Panc1 (cell line): ENCODE measurements around the gene NOTCH1. TPM values are rescaled to one million over a fixed set of nuclear protein-coding genes. Genes with fewer than 3 reads are reported as not detected.

Experiments used
- ATAC-seq: fragments of 200-7000 bp; cut with Tn5 transposase; 2 replicates; pipeline ENCODE4 v1.9.1; 2020; ENCODE audit warnings: mild to moderate bottlenecking, moderate library complexity
- BruUV-seq: library from RNA; stranded (reverse); fragments of 400-500 nt; replicated peaks from 2 replicates; lab custom pipeline; 2021; lab: Mats Ljungman, UMichigan
- CTCF ChIA-PET: fragments of 300-600 bp; sonication (Branson Sonifier 250); formaldehyde crosslinking; loops from one replicate; lab custom pipeline; 2022; ENCODE audit warnings: antibody characterized with exemption; lab: Charles Lee
- POLR2A ChIA-PET: fragments of 300-600 bp; sonication (Branson Sonifier 250); formaldehyde crosslinking; loops from one replicate; lab custom pipeline; 2022; ENCODE audit warnings: antibody characterized with exemption; lab: Charles Lee
- DNase-seq: peaks from one replicate; pipeline ENCODE4 v3.0.0-alpha.2; 2010; ENCODE audit warnings: low read depth, low spot score
- H3K27ac ChIP-seq: 2 replicates; pipeline ENCODE4 v1.5.1; 2011; ENCODE audit warnings: mild to moderate bottlenecking, low read length, inconsistent platforms
- H3K27me3 ChIP-seq: fragments of 200-500 bp; sonication (Bioruptor generic); 2 replicates; pipeline ENCODE4 v1.6.0; 2014; ENCODE audit warnings: low read length, inconsistent platforms; ENCODE audit not compliant: control insufficient read depth, insufficient read depth
- H3K36me3 ChIP-seq: fragments of 200-500 bp; sonication (Bioruptor generic); 2 replicates; pipeline ENCODE4 v1.5.1; 2014; ENCODE audit warnings: inconsistent platforms, mild to moderate bottlenecking, low read length, moderate library complexity; ENCODE audit not compliant: control insufficient read depth, insufficient read depth
- H3K4me1 ChIP-seq: 2 replicates; pipeline ENCODE4 v1.5.1; 2011; ENCODE audit warnings: inconsistent platforms, mild to moderate bottlenecking, low read length, moderate library complexity; ENCODE audit not compliant: control insufficient read depth, insufficient read depth
- H3K4me3 ChIP-seq, 2 experiments: 2 replicates each; pipeline ENCODE4 v1.5.1; 2011 to 2012; ENCODE audit warnings: low read depth in 2 of 2, low read length in 2 of 2, mild to moderate bottlenecking in 2 of 2, inconsistent platforms in 1 of 2, moderate library complexity in 1 of 2
- H3K9me3 ChIP-seq: fragments of 200-500 bp; sonication (Bioruptor generic); 2 replicates; pipeline ENCODE4 v1.5.1; 2014; ENCODE audit warnings: low read depth, mild to moderate bottlenecking, inconsistent platforms, low read length, moderate library complexity; ENCODE audit not compliant: control insufficient read depth, insufficient read depth
- POLR2AphosphoS5 ChIP-seq: IDR thresholded peaks from 2 replicates; pipeline ENCODE4 v1.6.1; 2012; ENCODE audit warnings: mild to moderate bottlenecking, low read depth, low read length, moderate library complexity
- SIN3A ChIP-seq: IDR thresholded peaks from 2 replicates; pipeline ENCODE4 v1.6.1; 2012; ENCODE audit warnings: low read depth, mild to moderate bottlenecking, low read length, moderate library complexity, borderline replicate concordance; ENCODE audit not compliant: insufficient read depth
- TCF7L2 ChIP-seq: IDR thresholded peaks from 2 replicates; pipeline ENCODE4 v1.6.1; 2011; ENCODE audit warnings: mild to moderate bottlenecking, low read depth, low read length, inconsistent platforms
- in situ Hi-C: cut with HindIII; loops from 2 replicates; pipeline ENCODE4 v1.10.0; 2016; ENCODE audit warnings: low sequenced_read_pairs, low pct_unique_long_range_greater_than_20kb
- intact Hi-C: fragments of 100-400 bp; cut with micrococcal nuclease; formaldehyde crosslinking; loops from one replicate; pipeline ENCODE4 v1.10.0; 2022; ENCODE audit not compliant: unreplicated experiment
- total RNA-seq: library from RNA; stranded (reverse); gene quantifications from one replicate; pipeline ENCODE4 v1.2.1, GENCODE V29; 2021; ENCODE audit not compliant: unreplicated experiment
- TF ChIP-seq, protein P1 (sequence below): fragments of 450-650 bp; IDR thresholded peaks from 2 replicates; pipeline ENCODE4 v1.5.1; 2017; ENCODE audit warnings: mild to moderate bottlenecking
- TF ChIP-seq, protein P2 (sequence below), 2 experiments: IDR thresholded peaks; 2 replicates each; pipeline ENCODE4 v1.6.1; 2011 to 2012; ENCODE audit warnings: low read depth in 2 of 2, control low read depth in 1 of 2, low read length in 1 of 2, mild to moderate bottlenecking in 1 of 2, moderate library complexity in 1 of 2; ENCODE audit not compliant: insufficient read depth in 1 of 2

NOTCH1 gene
- total RNA-seq, 1 experiment from 2014 or later: 13.4 TPM

DNA sequence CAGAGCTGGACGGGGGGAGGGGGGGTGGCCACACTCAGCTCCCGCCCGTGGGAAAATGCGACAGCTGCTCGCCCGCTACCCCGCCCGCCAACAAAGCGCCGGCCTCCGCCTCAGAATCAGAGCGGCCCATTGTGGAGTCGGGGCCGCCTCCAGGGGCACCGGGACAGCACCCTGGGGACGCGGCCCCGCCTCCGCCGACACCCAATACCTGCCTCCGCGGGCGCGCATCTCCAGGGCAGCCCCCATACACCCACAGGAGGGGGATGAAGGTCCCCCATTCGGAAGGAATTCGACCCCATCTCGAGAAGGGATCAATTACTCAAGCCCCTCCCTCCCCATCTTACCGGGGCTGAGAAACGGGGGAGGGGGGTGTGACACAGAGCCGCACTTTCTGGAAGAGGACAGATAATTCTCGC lies 1.3 kb downstream of the NOTCH1 start:
- ATAC-seq (peak; percentile 23; the same call in 1 of the 2 replicates), DNase-seq (no peak)
- ChIA-PET CTCF (interaction anchor here (0.6 kb wide), 1 partner anchor 968 kb away, joined by 4 read pairs; no protein-coding TSS in a partner anchor), POLR2A (no interaction called here)
- in situ Hi-C loops (loop anchor here (10.0 kb wide), 1 partner anchor 60 kb away; the partner anchor contains the start of gene SEC16A), intact Hi-C loops (no loop called here)
- Histone ChIP-seq H3K36me3 (peaks cover 2% of the 10 kb centered on the region; the same call in 1 of the 2 replicates), H3K4me3 (peak overlapping the region; percentile 62 to 70), H3K4me1 (peaks cover 11% of the 10 kb centered on the region), H3K9me3 (no peaks in the 10 kb centered on the region), H3K27ac (no peak overlapping the region), H3K27me3 (no peaks in the 10 kb centered on the region)
- BruUV-seq: no TSS peak
- TF ChIP-seq, protein P1, sequence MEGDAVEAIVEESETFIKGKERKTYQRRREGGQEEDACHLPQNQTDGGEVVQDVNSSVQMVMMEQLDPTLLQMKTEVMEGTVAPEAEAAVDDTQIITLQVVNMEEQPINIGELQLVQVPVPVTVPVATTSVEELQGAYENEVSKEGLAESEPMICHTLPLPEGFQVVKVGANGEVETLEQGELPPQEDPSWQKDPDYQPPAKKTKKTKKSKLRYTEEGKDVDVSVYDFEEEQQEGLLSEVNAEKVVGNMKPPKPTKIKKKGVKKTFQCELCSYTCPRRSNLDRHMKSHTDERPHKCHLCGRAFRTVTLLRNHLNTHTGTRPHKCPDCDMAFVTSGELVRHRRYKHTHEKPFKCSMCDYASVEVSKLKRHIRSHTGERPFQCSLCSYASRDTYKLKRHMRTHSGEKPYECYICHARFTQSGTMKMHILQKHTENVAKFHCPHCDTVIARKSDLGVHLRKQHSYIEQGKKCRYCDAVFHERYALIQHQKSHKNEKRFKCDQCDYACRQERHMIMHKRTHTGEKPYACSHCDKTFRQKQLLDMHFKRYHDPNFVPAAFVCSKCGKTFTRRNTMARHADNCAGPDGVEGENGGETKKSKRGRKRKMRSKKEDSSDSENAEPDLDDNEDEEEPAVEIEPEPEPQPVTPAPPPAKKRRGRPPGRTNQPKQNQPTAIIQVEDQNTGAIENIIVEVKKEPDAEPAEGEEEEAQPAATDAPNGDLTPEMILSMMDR: no peak
- TF ChIP-seq SIN3A: no peak
- TF ChIP-seq POLR2AphosphoS5: no peak
- TF ChIP-seq, protein P2, sequence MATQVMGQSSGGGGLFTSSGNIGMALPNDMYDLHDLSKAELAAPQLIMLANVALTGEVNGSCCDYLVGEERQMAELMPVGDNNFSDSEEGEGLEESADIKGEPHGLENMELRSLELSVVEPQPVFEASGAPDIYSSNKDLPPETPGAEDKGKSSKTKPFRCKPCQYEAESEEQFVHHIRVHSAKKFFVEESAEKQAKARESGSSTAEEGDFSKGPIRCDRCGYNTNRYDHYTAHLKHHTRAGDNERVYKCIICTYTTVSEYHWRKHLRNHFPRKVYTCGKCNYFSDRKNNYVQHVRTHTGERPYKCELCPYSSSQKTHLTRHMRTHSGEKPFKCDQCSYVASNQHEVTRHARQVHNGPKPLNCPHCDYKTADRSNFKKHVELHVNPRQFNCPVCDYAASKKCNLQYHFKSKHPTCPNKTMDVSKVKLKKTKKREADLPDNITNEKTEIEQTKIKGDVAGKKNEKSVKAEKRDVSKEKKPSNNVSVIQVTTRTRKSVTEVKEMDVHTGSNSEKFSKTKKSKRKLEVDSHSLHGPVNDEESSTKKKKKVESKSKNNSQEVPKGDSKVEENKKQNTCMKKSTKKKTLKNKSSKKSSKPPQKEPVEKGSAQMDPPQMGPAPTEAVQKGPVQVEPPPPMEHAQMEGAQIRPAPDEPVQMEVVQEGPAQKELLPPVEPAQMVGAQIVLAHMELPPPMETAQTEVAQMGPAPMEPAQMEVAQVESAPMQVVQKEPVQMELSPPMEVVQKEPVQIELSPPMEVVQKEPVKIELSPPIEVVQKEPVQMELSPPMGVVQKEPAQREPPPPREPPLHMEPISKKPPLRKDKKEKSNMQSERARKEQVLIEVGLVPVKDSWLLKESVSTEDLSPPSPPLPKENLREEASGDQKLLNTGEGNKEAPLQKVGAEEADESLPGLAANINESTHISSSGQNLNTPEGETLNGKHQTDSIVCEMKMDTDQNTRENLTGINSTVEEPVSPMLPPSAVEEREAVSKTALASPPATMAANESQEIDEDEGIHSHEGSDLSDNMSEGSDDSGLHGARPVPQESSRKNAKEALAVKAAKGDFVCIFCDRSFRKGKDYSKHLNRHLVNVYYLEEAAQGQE (IDR thresholded peaks at IDR 0.05; ENCODE audit: insufficient read depth in 1 of 2, low read depth in 2 of 2, low read length in 1 of 2): no peak
- TF ChIP-seq TCF7L2: no peak

DNA sequence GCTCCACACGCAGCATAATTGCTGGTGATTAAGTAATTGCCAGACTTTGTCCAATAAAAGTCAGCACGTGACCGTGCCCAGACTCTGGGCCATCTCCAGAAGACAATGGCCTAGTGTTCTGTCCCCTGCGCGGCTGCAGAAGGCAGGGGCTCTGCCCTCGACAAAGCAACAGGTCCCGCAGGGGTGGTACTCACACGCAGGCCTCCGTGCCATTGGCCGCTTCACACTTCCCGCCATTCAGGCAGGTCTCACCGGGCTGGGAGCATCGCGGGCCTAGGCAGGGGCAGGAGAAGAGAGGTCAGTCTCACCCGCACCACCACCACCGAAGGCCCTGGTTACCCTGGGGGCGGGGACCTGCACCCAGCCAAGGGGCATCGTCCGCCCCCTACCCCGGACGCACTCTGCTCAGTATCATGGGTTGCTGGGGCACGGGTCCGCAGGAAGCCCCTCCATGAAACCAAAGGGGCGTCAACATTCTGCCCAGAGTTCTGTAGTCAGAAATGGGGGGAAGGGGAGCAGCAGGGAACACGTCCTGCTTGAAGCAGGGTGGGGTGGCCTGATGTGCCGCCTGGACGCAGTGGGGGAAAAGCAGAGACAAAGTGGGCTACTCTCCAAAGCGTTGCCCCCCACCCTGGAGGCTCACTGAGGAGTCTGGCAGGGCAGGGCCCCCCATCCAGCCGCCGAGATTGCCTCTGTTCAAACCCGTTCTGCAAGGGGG lies 1.9 kb downstream of the NOTCH1 start:
- H3K27ac ChIP-seq: no peak overlapping the region
- CTCF ChIA-PET: interaction anchor here (0.6 kb wide), 1 partner anchor 969 kb away, joined by 4 read pairs; no protein-coding TSS in a partner anchor
- in situ Hi-C loops: loop anchor here (10.0 kb wide), 1 partner anchor 59 kb away; the partner anchor contains the start of gene SEC16A
- peaks cover 2% of the 10 kb centered on the region; the same call in 1 of the 2 replicates for H3K36me3 ChIP-seq
- peaks cover 11% of the 10 kb centered on the region for H3K4me1 ChIP-seq
- ATAC-seq (no peak), DNase-seq (no peak)
- H3K4me3 ChIP-seq: peak overlapping the region; percentile 62 to 70; a peak in 3 of 4 replicates
- no peaks in the 10 kb centered on the region for H3K9me3 ChIP-seq
- POLR2A ChIA-PET: no interaction called here
- no peaks in the 10 kb centered on the region for H3K27me3 ChIP-seq
- intact Hi-C loops: no loop called here
- BruUV-seq: no TSS peak
- TF ChIP-seq, protein P2 (IDR thresholded peaks at IDR 0.05; ENCODE audit: insufficient read depth in 1 of 2, low read depth in 2 of 2, low read length in 1 of 2): no peak
- no peak for TF ChIP-seq POLR2AphosphoS5
- TF ChIP-seq TCF7L2: no peak
- TF ChIP-seq SIN3A: no peak
- TF ChIP-seq, protein P1: no peak
